Loucy (cell line): ENCODE measurements around the gene APELA.

Source experiments
- H2AFZ ChIP-seq: fragments of 200-600 bp; sonication (generic); 2 replicates; pipeline ENCODE4 v1.6.0; 2016; ENCODE audit warnings: antibody characterized with exemption, mild to moderate bottlenecking, low read length, moderate library complexity
- H3F3A ChIP-seq: fragments of 200-600 bp; 2 replicates; pipeline ENCODE4 v1.6.0; 2016; ENCODE audit warnings: antibody characterized with exemption, low read depth, mild to moderate bottlenecking
- H3K27me3 ChIP-seq: fragments of 200-600 bp; sonication (generic); 2 replicates; pipeline ENCODE4 v1.6.1; 2014; ENCODE audit warnings: low read length, mild to moderate bottlenecking; ENCODE audit not compliant: insufficient read depth, poor library complexity, severe bottlenecking
- H3K36me3 ChIP-seq: fragments of 200-600 bp; sonication (generic); 2 replicates; pipeline ENCODE4 v1.6.1; 2016; ENCODE audit warnings: low read length; ENCODE audit not compliant: insufficient read depth
- H3K4me1 ChIP-seq: fragments of 200-600 bp; sonication (generic); 2 replicates; pipeline ENCODE4 v1.5.1; 2014; ENCODE audit warnings: low read length, mild to moderate bottlenecking; ENCODE audit not compliant: insufficient read depth, poor library complexity, severe bottlenecking
- H3K4me2 ChIP-seq: fragments of 200-600 bp; sonication (generic); 2 replicates; pipeline ENCODE4 v1.6.0; 2014; ENCODE audit warnings: antibody characterized with exemption, low read length, low read depth, mild to moderate bottlenecking; ENCODE audit not compliant: poor library complexity, severe bottlenecking
- H3K4me3 ChIP-seq: fragments of 200-600 bp; sonication (generic); 2 replicates; pipeline ENCODE4 v1.5.1; 2014; ENCODE audit warnings: low read length, mild to moderate bottlenecking, mixed read lengths; ENCODE audit not compliant: poor library complexity, severe bottlenecking
- H3K79me2 ChIP-seq: fragments of 200-600 bp; sonication (generic); 2 replicates; pipeline ENCODE4 v1.6.1; 2014; ENCODE audit warnings: low read length; ENCODE audit not compliant: insufficient read depth
- H3K9ac ChIP-seq: fragments of 200-600 bp; sonication (generic); 2 replicates; pipeline ENCODE4 v1.6.0; 2014; ENCODE audit warnings: mild to moderate bottlenecking, low read depth, low read length, moderate library complexity; ENCODE audit not compliant: poor library complexity, severe bottlenecking
- H3K9me2 ChIP-seq: fragments of 200-600 bp; sonication (generic); replicated peaks from 2 replicates; pipeline ENCODE4 v1.6.1; 2016; ENCODE audit warnings: low read depth, low read length, mixed read lengths
- H3K9me3 ChIP-seq: fragments of 200-600 bp; sonication (generic); 2 replicates; pipeline ENCODE4 v1.6.1; 2014; ENCODE audit warnings: mild to moderate bottlenecking, antibody characterized with exemption, low read length, low read depth; ENCODE audit not compliant: insufficient read depth
- H4K20me1 ChIP-seq: fragments of 200-600 bp; sonication (generic); 2 replicates; pipeline ENCODE4 v1.6.0; 2014; ENCODE audit warnings: antibody characterized with exemption, low read length, mild to moderate bottlenecking; ENCODE audit not compliant: insufficient read depth, poor library complexity, severe bottlenecking
- EZH2phosphoT487 ChIP-seq: fragments of 200-600 bp; IDR thresholded peaks from 2 replicates; pipeline ENCODE4 v1.6.1; 2018; ENCODE audit warnings: antibody characterized with exemption, mild to moderate bottlenecking, moderate library complexity, borderline replicate concordance
- TF ChIP-seq, protein P1 (sequence below): fragments of 200-600 bp; sonication (generic); conservative IDR thresholded peaks from 2 replicates; pipeline ENCODE4 v1.5.1; 2014; ENCODE audit warnings: mild to moderate bottlenecking, antibody characterized with exemption, low read length

The APELA gene

DNA sequence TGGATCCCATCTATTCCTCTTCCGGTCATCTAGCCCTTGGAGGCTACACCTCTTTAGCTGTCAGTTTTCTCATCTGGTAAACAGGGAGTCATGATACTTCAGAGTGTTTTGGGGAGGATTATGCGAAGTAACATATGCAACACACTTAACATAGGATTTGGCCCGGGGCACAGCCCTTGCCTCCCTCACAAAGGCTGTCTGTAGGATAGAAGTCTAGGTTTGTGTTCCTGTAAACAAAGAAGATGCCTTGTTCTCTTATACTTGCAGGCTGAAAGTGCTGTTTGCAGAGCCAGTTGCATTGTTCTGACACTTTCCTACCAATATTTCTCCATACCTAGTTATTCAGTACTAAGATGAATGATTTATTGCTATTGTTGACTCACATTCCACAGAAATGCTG, 2.2 kb upstream of the APELA start:
- H3K79me2 ChIP-seq = no peaks in the 10 kb centered on the region
- no peaks in the 10 kb centered on the region for H3K27me3 ChIP-seq
- no peaks in the 10 kb centered on the region for H4K20me1 ChIP-seq
- TF ChIP-seq, protein P1, sequence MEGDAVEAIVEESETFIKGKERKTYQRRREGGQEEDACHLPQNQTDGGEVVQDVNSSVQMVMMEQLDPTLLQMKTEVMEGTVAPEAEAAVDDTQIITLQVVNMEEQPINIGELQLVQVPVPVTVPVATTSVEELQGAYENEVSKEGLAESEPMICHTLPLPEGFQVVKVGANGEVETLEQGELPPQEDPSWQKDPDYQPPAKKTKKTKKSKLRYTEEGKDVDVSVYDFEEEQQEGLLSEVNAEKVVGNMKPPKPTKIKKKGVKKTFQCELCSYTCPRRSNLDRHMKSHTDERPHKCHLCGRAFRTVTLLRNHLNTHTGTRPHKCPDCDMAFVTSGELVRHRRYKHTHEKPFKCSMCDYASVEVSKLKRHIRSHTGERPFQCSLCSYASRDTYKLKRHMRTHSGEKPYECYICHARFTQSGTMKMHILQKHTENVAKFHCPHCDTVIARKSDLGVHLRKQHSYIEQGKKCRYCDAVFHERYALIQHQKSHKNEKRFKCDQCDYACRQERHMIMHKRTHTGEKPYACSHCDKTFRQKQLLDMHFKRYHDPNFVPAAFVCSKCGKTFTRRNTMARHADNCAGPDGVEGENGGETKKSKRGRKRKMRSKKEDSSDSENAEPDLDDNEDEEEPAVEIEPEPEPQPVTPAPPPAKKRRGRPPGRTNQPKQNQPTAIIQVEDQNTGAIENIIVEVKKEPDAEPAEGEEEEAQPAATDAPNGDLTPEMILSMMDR = no peak
- no peak for TF ChIP-seq EZH2phosphoT487
- H3K4me3 ChIP-seq = no peak overlapping the region
- H3K9me2 ChIP-seq = 0 out of 2 replicates have a peak, but pooled peaks cover 4% of the 10 kb centered on the region
- no peak overlapping the region for H3K9ac ChIP-seq
- no peaks in the 10 kb centered on the region for H3K9me3 ChIP-seq
- H3K36me3 ChIP-seq = no peaks in the 10 kb centered on the region
- H3F3A ChIP-seq = no peaks in the 10 kb centered on the region
- H3K4me1 ChIP-seq = no peaks in the 10 kb centered on the region
- H3K4me2 ChIP-seq = no peak overlapping the region
- no peak overlapping the region for H2AFZ ChIP-seq

DNA sequence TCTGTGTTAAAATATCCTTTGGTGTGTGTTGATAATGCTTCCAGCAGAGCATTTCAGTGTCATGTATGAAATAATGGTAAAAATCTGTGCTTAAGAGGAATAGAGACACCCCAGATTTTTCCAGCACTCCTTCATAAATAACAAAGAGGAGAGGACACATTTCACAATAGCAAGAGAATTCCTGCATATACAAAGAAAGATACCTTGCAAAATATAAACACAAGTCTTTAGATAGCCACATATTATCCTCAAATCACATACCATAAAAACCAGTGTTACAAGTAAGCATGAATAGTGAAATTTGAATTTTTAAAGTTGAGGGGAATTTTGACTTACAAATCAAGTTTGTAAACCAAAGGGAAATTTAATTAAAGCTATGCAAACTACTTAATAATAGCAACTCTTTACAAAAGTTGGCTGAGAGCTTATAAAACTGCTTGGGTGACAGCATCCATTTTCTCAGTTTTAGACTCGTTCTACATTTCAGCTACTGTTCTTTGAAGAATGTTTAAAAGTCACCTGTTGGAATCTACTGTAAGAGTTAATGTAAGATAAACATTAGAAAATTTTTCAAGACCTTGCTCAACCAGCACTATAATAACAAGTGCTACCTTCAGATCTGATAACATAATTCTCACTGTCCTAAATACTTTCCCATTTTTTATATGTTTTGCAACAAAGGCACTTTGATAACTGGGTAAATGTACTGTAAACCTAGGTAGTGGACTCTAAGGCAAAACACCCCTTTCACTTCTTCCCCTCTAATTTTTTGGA, 3.7 kb downstream of the APELA start:
- Histone ChIP-seq H3K27me3 (no peaks in the 10 kb centered on the region), H3K79me2 (no peaks in the 10 kb centered on the region), H3K9ac (no peak overlapping the region), H4K20me1 (no peaks in the 10 kb centered on the region), H3K4me3 (no peak overlapping the region), H2AFZ (no peak overlapping the region), H3K9me2 (no peaks in the 10 kb centered on the region), H3K36me3 (no peaks in the 10 kb centered on the region), H3K4me2 (no peak overlapping the region), H3K4me1 (no peaks in the 10 kb centered on the region), H3F3A (no peaks in the 10 kb centered on the region), H3K9me3 (no peaks in the 10 kb centered on the region)
- no peak for TF ChIP-seq EZH2phosphoT487
- TF ChIP-seq, protein P1 = no peak

DNA sequence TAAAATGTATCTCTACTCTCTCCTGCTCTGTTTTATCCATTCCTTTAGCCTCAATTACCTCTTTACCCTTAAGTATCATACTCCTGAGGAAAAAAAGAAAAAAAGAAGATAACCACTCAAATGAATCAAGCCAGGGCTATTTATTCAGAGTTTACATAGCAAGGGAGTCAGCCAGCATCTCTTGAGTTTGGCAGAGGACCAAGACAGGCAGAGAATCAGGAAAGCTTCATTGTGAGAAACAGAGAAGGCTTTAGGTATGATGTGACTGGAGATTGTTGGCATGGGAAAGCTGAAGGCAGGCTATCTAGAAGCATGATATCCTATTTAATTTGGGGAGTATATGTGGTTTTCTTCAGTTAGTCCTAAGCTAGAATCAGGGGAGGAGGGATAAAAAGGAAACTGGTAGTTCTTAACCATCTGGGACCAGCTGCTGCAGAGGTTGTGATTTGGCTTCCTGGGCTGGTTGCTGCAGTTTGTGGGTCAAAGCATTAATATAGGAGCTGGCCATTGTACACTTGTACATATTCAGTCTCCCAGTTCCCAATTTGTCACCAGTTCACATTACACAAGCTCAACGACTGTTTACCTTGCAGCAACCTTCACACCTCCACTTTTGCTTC, 11.2 kb downstream of the APELA start:
- no peak overlapping the region for H2AFZ ChIP-seq
- H3K9me3 ChIP-seq = no peaks in the 10 kb centered on the region
- no peak overlapping the region for H3K4me3 ChIP-seq
- H3K4me1 ChIP-seq = no peaks in the 10 kb centered on the region
- no peaks in the 10 kb centered on the region for H3K27me3 ChIP-seq
- no peaks in the 10 kb centered on the region for H3K9me2 ChIP-seq
- H3K4me2 ChIP-seq = no peak overlapping the region
- H4K20me1 ChIP-seq = no peaks in the 10 kb centered on the region
- TF ChIP-seq, protein P1 = no peak
- no peak for TF ChIP-seq EZH2phosphoT487
- no peak overlapping the region for H3K9ac ChIP-seq
- H3F3A ChIP-seq = no peaks in the 10 kb centered on the region
- H3K36me3 ChIP-seq = no peaks in the 10 kb centered on the region
- no peaks in the 10 kb centered on the region for H3K79me2 ChIP-seq
